Measurements from ENCODE around the gene AOX1. TPM values are rescaled to one million over a fixed set of nuclear protein-coding genes. Genes with fewer than 3 reads are reported as not detected.

AOX1 gene
- total RNA-seq, 1 experiment from 2014 or later, result 0.71 TPM

DNA sequence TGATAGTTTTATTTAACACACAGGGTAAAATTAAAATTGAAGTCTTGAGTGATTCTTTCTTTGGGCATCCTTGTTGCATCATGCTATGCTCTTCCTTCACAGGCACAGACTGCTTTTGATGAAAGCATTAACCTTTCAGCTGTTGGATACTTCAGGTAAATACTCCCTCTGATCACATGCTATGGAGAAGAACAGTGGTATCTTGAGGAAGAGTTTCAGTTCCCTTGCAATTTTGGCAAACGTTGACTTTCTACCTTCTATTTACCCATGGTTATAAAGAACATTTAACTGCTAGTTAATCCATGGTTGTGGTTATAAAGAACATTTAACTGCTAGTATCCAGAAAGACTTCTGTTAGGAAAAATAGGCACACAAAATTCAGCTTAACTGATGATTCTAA, 75.7 kb downstream of the AOX1 start (continued):
- TF ChIP-seq YY1 (IDR thresholded peaks at IDR 0.05; ENCODE audit: extremely low read depth, insufficient replicate concordance, low read depth, low read length), result no peak
- TF ChIP-seq, protein P1, sequence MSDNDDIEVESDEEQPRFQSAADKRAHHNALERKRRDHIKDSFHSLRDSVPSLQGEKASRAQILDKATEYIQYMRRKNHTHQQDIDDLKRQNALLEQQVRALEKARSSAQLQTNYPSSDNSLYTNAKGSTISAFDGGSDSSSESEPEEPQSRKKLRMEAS (IDR thresholded peaks at IDR 0.05), result no peak
- no peak for TF ChIP-seq EZH2 (IDR thresholded peaks at IDR 0.05)

DNA sequence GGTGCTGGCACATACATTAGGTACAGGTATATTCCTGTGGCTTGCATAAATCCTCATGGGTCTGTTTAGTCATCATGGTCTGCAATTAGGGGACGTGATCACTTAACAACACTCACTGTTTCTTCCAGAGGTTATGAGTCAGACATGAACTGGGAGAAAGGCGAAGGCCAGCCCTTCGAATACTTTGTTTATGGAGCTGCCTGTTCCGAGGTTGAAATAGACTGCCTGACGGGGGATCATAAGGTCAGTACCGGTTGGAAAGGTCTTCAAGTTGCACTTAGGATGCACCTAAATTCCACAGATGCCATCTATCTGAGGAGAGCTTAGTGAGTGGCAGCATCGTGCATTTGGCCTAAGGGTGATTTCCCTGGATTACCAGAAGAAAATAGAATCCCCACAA, 76.9 kb downstream of the AOX1 start:
- H3K36me3 ChIP-seq (ENCODE audit: control insufficient read depth in 1 of 2, insufficient read depth in 2 of 2, low read length in 2 of 2), result no peaks in the 10 kb centered on the region
- peaks cover 3 to 28% of the 10 kb centered on the region in 2 experiments; a peak in 3 of 4 replicates for H3K4me1 ChIP-seq (ENCODE audit: control insufficient read depth in 1 of 2, insufficient read depth in 2 of 2, low read length in 2 of 2)
- H3K27me3 ChIP-seq (ENCODE audit: insufficient read depth, low read length), result no peaks in the 10 kb centered on the region
- POLR2A ChIA-PET, result no interaction called here
- ATAC-seq (peak; percentile 67), DNase-seq (ENCODE audit: low read depth, low spot score) (peak; percentile 33)
- no peaks in the 10 kb centered on the region for H3K9me3 ChIP-seq (ENCODE audit: control insufficient read depth in 1 of 2, insufficient read depth in 1 of 2, low read depth in 1 of 2, low read length in 2 of 2)
- H3K9ac ChIP-seq (ENCODE audit: low read length), result no peak overlapping the region
- H2AFZ ChIP-seq (ENCODE audit: low read depth, low read length, poor library complexity, severe bottlenecking), result peak overlapping the region; percentile 95
- H3K27ac ChIP-seq (ENCODE audit: low read depth, low read length), result no peak overlapping the region
- no peaks in the 10 kb centered on the region for H3K9me2 ChIP-seq (ENCODE audit: insufficient read depth)
- TF ChIP-seq CEBPB (IDR thresholded peaks at IDR 0.05; ENCODE audit: low read depth) (peak; percentile 57; the same call in 1 of the 2 replicates), JUND (IDR thresholded peaks at IDR 0.05) (peak; percentile 61), SP1 (IDR thresholded peaks at IDR 0.05; ENCODE audit: low read depth) (peak; percentile 59), SRF (IDR thresholded peaks at IDR 0.05; ENCODE audit: low read depth) (no peak), FOSL1 (IDR thresholded peaks at IDR 0.05; ENCODE audit: low read depth) (peak; percentile 71), RAD21 (IDR thresholded peaks at IDR 0.05; ENCODE audit: low read depth) (0 out of 2 replicates have a peak, but pooled peaks have one; percentile 4)
- TF ChIP-seq, protein P1 (IDR thresholded peaks at IDR 0.05), result peak; percentile 50; the same call in 1 of the 2 replicates
- TF ChIP-seq, protein P2, sequence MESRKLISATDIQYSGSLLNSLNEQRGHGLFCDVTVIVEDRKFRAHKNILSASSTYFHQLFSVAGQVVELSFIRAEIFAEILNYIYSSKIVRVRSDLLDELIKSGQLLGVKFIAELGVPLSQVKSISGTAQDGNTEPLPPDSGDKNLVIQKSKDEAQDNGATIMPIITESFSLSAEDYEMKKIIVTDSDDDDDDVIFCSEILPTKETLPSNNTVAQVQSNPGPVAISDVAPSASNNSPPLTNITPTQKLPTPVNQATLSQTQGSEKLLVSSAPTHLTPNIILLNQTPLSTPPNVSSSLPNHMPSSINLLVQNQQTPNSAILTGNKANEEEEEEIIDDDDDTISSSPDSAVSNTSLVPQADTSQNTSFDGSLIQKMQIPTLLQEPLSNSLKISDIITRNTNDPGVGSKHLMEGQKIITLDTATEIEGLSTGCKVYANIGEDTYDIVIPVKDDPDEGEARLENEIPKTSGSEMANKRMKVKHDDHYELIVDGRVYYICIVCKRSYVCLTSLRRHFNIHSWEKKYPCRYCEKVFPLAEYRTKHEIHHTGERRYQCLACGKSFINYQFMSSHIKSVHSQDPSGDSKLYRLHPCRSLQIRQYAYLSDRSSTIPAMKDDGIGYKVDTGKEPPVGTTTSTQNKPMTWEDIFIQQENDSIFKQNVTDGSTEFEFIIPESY (IDR thresholded peaks at IDR 0.05; ENCODE audit: extremely low read depth, insufficient replicate concordance, low read length), result no peak
- peak overlapping the region; percentile 64 for H3K4me2 ChIP-seq (ENCODE audit: low read length)
- RAD21 ChIA-PET (ENCODE audit: low non-redundant PET in 1 of 2, low total read pairs in 2 of 2, uncharacterized antibody in 2 of 2, unreplicated experiment in 2 of 2), result no interaction called here
- H4K20me1 ChIP-seq (ENCODE audit: insufficient read depth), result no peaks in the 10 kb centered on the region
- no peaks in the 10 kb centered on the region for H3K79me2 ChIP-seq (ENCODE audit: insufficient read depth, low read length)
- intact Hi-C loops (cut with micrococcal nuclease), result no loop called here
- H3K4me3 ChIP-seq (replicated peaks in 1 of 2; ENCODE audit: low read depth in 1 of 2, low read length in 2 of 2), result peak overlapping the region in 1 of 2 experiments; percentile 21; a peak in 1 of 4 replicates
- CTCF ChIA-PET, result interaction anchor here (1.3 kb wide), 1 partner anchor 179 kb away, joined by 4 read pairs; no protein-coding TSS in a partner anchor
- BruUV-seq (replicated peaks), result no TSS peak
